C4-2B (cell line): ENCODE measurements around the gene FHIT.

ENCODE experiments used
- H3K27ac ChIP-seq: fragments of 450-650 bp; 2 replicates; pipeline ENCODE4 v1.5.1; 2017
- ZFX ChIP-seq: fragments of 450-650 bp; IDR thresholded peaks from 2 replicates; pipeline ENCODE4 v1.6.1; 2017
- TF ChIP-seq, protein P1 (sequence below): fragments of 450-650 bp; conservative IDR thresholded peaks from 2 replicates; pipeline ENCODE4 v1.5.1; 2017; ENCODE audit warnings: mild to moderate bottlenecking

The FHIT gene

DNA sequence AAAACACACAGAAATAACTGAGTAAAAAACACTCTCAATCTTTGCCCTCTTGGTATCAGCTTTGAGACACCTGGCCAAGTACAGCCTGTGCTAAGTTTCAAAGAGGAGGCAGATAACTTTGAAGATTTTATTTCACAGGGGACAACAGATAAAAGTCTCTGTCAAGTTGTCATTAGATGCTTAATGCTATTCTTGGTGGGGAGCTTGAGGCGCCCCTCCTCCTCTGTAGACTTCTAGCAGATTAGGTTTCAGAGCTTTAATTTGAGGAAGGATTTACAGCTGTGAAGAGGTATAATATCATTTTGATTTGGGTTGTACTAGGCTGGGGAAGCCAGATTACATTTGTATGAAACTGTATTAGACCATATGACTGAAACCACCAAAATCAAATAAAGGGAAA lies 620.3 kb downstream of the FHIT start:
- TF ChIP-seq, protein P1, sequence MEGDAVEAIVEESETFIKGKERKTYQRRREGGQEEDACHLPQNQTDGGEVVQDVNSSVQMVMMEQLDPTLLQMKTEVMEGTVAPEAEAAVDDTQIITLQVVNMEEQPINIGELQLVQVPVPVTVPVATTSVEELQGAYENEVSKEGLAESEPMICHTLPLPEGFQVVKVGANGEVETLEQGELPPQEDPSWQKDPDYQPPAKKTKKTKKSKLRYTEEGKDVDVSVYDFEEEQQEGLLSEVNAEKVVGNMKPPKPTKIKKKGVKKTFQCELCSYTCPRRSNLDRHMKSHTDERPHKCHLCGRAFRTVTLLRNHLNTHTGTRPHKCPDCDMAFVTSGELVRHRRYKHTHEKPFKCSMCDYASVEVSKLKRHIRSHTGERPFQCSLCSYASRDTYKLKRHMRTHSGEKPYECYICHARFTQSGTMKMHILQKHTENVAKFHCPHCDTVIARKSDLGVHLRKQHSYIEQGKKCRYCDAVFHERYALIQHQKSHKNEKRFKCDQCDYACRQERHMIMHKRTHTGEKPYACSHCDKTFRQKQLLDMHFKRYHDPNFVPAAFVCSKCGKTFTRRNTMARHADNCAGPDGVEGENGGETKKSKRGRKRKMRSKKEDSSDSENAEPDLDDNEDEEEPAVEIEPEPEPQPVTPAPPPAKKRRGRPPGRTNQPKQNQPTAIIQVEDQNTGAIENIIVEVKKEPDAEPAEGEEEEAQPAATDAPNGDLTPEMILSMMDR = no peak
- no peak for TF ChIP-seq ZFX
- no peak overlapping the region for H3K27ac ChIP-seq

DNA sequence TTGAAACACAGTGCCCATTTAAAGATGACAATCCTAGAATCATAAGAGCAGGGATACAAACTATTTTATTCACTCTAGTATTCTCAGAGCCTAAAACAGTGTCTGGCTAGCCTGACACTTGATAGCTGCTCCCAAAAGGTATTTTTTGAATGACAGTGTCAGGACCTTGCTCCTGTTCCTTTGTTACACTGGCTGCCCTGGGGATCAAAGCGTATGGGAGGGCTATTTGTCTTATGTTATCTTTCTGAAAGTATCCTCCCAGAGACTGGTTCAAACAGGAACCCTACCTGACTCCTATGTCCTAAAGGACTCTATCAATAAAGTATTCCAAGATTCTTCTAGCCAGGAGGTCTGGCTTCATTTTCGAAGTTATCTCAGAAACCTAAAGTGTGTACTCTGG lies 621.4 kb downstream of the FHIT start:
- TF ChIP-seq ZFX = no peak
- TF ChIP-seq, protein P1 = no peak
- H3K27ac ChIP-seq = no peak overlapping the region

DNA sequence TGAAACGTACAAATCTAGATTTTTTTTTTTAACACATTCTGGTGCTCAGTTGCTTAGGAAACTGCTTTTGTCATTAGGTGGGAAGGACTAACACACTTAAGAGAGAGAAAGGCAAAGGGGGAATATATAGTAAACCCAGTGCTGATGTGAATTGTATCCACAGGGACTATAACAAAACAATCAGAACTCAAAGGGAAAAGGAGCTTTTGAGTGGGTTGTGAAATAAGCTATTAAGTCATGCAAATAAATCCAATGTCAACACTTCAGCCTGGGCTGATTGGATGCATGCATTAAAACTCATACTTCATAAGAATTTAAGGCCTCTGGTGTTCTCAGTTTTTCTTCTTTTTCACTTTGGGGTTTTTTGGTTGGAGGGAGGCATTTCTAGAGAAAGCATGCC lies 628.9 kb downstream of the FHIT start:
- TF ChIP-seq, protein P1 = no peak
- no peak for TF ChIP-seq ZFX
- H3K27ac ChIP-seq = no peak overlapping the region

DNA sequence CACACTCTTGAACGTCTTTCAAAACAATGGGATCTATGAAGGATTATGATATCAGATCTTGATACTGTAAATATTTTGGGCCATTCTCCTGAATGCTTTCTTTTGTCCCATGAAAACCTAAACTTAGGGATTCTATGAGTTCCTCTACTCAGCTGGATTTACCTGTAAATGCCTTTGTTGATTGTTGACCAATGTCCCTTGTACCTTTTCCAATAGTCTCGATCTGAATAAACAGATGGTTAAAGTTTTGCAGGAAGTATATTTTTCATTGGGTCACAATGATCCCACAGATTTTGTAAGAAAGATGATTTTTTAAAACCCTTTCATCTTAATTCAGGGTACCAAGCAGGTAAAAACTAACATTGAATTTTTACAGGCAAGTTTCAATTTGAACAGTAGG lies 634.1 kb downstream of the FHIT start:
- TF ChIP-seq, protein P1 = no peak
- no peak for TF ChIP-seq ZFX
- H3K27ac ChIP-seq = no peak overlapping the region

DNA sequence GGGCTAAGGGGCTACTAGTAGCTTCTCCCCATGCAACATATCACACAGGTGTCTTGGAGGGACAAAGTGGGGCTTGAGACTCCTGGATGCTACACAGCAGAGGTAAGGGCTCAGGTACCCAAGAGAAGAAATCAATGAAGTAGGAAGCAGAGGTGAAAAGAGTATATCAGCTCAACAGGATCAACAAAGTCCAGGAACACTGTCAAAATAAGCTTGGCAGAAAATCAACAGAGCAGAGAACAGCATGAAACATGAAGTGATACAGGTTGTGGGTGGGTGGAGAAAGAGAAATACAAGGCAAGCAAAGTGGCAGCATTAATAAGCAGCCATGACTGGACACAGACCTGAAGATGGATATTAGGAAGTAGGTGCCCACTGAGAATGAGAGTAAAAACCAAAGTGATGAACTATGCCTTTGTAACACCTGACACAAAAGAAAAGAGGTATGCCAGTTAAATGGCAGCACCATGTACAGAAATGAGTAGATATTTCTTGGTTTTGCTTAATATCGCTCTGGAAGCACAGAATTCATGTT lies 637.4 kb downstream of the FHIT start:
- no peak overlapping the region for H3K27ac ChIP-seq
- TF ChIP-seq ZFX = no peak
- TF ChIP-seq, protein P1 = no peak

DNA sequence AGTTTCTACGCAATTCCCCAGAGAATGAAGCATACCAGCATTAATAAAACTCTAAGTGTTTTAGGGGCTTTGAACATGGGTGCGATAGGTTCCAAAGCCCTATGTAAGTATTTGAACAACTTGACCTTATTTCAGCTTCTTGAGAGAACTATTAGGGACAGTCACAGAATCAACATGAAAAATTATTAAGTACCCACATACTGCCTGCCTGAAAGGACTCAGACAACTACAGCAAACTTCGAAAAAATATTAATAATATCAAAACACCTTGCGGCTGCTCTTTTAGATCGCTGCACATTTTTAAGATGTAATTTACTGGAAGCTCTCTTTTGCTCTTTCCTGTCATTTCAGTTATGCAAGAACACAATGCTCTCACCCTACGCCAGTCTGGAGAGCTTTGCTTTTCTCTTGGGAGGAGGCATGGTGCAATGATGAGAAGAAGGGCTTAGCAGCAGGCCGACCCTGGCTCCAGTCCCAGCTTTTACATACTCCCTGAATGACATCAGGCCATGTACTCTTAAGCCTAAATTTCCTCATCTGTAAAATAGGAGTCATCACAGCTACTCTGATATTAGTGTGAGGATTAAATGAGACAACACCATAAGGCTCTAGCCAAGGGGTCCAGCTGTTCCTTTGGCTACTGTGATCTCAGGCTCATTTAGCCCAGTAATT lies 640.7 kb downstream of the FHIT start:
- TF ChIP-seq, protein P1 = no peak
- no peak for TF ChIP-seq ZFX
- H3K27ac ChIP-seq = no peak overlapping the region

DNA sequence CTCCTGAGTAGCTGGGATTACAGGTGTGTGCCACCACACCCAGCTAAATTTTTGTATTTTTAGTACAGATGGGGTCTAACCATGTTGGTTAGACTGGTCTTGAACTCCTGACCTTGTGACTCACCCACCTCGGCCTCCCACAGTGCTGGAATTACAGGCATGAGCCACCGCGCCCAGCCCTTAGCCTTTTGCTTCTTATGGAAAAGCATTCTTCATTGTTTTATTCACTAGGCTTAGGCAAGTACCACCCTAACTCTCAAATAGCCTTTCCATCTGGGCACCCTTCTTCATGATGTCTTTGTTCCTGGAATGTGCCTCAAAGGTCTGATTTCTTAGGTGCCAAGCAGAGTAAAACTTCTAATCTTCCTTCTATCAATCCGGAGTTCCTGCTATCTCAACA lies 641.8 kb downstream of the FHIT start:
- TF ChIP-seq ZFX = no peak
- TF ChIP-seq, protein P1 = no peak
- no peak overlapping the region for H3K27ac ChIP-seq
